Measurements from ENCODE around the gene CD6. TPM values are rescaled to one million over a fixed set of nuclear protein-coding genes. Genes with fewer than 3 reads are reported as not detected.

Gene CD6
- total RNA-seq, 1 experiment from 2014 or later, result not detected

GRCh38 chr11:60935676-60936442 is 35.6 kb upstream of the CD6 start:
- Histone ChIP-seq H2BK5ac (ENCODE audit: insufficient read length, low read length) (no peak overlapping the region), H3K9me3 (ENCODE audit: control insufficient read depth, low read depth, low read length) (no peaks in the 10 kb centered on the region), H4K91ac (ENCODE audit: insufficient read length, low read depth, low read length) (no peak overlapping the region), H3K4me1 (ENCODE audit: insufficient read depth, low read length) (no peaks in the 10 kb centered on the region), H3K79me1 (ENCODE audit: insufficient read depth, low read depth, low read length, poor library complexity, severe bottlenecking) (no peaks in the 10 kb centered on the region), H3K4me2 (ENCODE audit: insufficient read depth, insufficient read length, low read length) (no peak overlapping the region), H3K23ac (ENCODE audit: insufficient read length, low read depth, low read length) (no peak overlapping the region), H3K18ac (ENCODE audit: insufficient read length, low read depth, low read length) (no peak overlapping the region), H2BK15ac (ENCODE audit: low read depth, low read length) (no peak overlapping the region), H3T11ph (ENCODE audit: low read length) (no peak overlapping the region), H3K9ac (ENCODE audit: extremely low read depth, insufficient read length, low read length) (no peak overlapping the region), H3K23me2 (ENCODE audit: insufficient read length, low read depth, low read length, poor library complexity, severe bottlenecking) (no peaks in the 10 kb centered on the region), H2BK20ac (ENCODE audit: low read depth, low read length, poor library complexity, severe bottlenecking) (no peak overlapping the region), H4K8ac (replicated peaks; ENCODE audit: insufficient read length, low read depth, low read length) (no peak overlapping the region), H2AFZ (ENCODE audit: low read length) (no peak overlapping the region), H3K27me3 (ENCODE audit: insufficient read depth, low read length) (no peaks in the 10 kb centered on the region), H3K56ac (ENCODE audit: insufficient read length, low read depth, low read length) (no peak overlapping the region), H3K4ac (ENCODE audit: low read depth, low read length) (no peak overlapping the region), H3K14ac (ENCODE audit: insufficient read depth, low read length) (no peak overlapping the region; the same call in 1 of the 2 replicates), H2BK12ac (ENCODE audit: insufficient read length, low read depth, low read length) (no peak overlapping the region), H3K27ac (ENCODE audit: insufficient read length, low read depth, low read length) (no peak overlapping the region), H4K5ac (ENCODE audit: insufficient read length, low read depth, low read length) (no peak overlapping the region), H3K79me2 (ENCODE audit: insufficient read depth, low read length) (no peaks in the 10 kb centered on the region), H4K20me1 (ENCODE audit: control insufficient read depth, insufficient read depth, insufficient read length) (no peaks in the 10 kb centered on the region), H2AK5ac (ENCODE audit: insufficient read length, low read length) (no peak overlapping the region), H2BK120ac (ENCODE audit: low read depth, low read length, poor library complexity, severe bottlenecking) (no peak overlapping the region)
- TF ChIP-seq CTCF (conservative IDR thresholded peaks at IDR 0.05), result no peak
- Mint-ChIP-seq H3K9me3 (no peaks in the 10 kb centered on the region), H3K4me3 (no peak overlapping the region), H3K27ac (peak overlapping the region in 1 of 3 experiments; percentile 79; a peak in 2 of 7 replicates), H3K4me1 (peaks cover 13 to 19% of the 10 kb centered on the region in 2 experiments), H3K27me3 (ENCODE audit: low read depth) (peaks cover 2% of the 10 kb centered on the region), H3K36me3 (ENCODE audit: insufficient read depth in 1 of 3, low read depth in 3 of 3) (peaks cover 6 to 37% (median 33%) of the 10 kb centered on the region in 3 experiments; a peak in 6 of 7 replicates)
- DNase-seq, result no peak
- no CpG with 5 or more reads among the region's 27 CpGs for WGBS (ENCODE audit: extremely low coverage, insufficient read length, low lambda C conversion rate)

Measured in H9 (cell line).